GM12875 (cell line): Measurements from ENCODE around the gene VSIG10.

Experiments
- H3K4me3 ChIP-seq: one replicate; pipeline ENCODE4 v1.5.1; 2011; ENCODE audit warnings: low read depth, low read length, control low read depth
- TF ChIP-seq, protein P1 (sequence below): IDR thresholded peaks from 2 replicates; pipeline ENCODE4 v1.5.1; 2011; ENCODE audit warnings: low read depth, mild to moderate bottlenecking, control low read depth, inconsistent platforms, low read length, moderate library complexity, borderline replicate concordance; ENCODE audit not compliant: insufficient read depth

Gene VSIG10

DNA sequence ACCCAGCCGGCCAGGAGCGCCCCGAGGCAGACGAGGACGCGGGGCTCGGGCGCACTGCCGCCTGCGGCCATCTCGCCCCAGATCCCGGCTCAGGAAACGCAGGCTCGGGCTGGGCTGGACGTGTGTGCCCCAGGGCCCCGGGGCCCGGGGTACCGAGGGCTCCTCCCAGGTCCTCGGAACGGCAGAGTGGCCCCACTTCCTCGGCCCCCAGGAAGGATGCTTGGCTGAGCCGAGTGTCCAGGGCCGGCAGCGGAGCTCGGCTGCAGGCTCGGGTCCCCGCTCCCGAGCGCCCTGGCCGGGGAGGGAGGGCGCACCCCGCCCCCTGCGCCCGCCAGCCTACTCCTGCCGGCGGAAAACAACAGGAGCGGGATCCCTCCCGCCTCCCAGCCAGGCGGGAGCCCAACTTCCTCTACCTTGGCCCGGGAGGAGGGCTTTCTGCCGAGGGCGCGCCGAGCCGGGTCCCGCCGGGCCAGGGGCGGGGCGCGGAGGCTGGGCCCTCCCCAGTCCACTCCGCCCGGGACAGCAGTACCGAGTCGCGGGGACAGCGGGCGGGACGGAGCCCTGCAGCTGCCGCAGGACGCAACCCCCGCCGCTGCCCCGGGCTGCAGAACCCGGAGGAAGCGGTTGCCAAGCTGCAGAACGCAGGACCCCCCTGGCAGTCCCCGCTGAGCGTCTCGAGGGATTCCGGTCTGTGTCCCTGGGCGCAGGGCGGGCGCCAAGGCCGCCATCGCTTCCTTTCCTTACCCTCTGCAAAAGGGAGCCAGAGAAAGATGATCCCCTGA is at the start of gene VSIG10:
TSS of gene VSIG10 (minus strand) at position 411 of the 782 bp plus-strand sequence. CDS start at position 71, 340 bp downstream.
- peak within 1 kb of the TSS; percentile 53 for H3K4me3 ChIP-seq
- TF ChIP-seq, protein P1, sequence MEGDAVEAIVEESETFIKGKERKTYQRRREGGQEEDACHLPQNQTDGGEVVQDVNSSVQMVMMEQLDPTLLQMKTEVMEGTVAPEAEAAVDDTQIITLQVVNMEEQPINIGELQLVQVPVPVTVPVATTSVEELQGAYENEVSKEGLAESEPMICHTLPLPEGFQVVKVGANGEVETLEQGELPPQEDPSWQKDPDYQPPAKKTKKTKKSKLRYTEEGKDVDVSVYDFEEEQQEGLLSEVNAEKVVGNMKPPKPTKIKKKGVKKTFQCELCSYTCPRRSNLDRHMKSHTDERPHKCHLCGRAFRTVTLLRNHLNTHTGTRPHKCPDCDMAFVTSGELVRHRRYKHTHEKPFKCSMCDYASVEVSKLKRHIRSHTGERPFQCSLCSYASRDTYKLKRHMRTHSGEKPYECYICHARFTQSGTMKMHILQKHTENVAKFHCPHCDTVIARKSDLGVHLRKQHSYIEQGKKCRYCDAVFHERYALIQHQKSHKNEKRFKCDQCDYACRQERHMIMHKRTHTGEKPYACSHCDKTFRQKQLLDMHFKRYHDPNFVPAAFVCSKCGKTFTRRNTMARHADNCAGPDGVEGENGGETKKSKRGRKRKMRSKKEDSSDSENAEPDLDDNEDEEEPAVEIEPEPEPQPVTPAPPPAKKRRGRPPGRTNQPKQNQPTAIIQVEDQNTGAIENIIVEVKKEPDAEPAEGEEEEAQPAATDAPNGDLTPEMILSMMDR, result no peak

- H3K4me3 ChIP-seq, result no peak overlapping the region
- TF ChIP-seq, protein P1, result no peak
Observed at GRCh38 chr12:118151755-118152154, 47.9 kb upstream of the VSIG10 start.

DNA sequence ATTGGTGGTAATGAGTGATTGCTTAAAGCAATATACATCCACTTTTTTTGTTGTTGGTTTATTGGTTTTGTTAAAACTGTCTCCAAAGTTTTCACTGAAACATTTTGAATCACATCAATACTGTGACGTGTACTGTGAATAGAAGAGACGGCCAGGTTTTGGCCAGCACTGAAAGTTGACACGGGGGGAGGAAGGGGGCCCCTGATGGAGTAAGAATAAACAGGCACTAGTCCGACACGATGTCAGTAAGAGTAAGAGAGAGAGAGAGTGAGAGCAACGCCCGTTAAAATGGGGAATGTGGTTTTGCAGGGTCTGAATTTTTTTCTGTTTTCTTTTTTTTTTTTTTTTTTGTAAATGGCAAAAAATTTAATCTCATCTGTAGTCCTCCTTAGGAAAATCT is 46.8 kb upstream of the VSIG10 start:
- H3K4me3 ChIP-seq, result no peak overlapping the region
- TF ChIP-seq, protein P1, result no peak

- no peak overlapping the region for H3K4me3 ChIP-seq
- TF ChIP-seq, protein P1, result no peak
Observed at GRCh38 chr12:118148287-118148686, 44.5 kb upstream of the VSIG10 start.

GRCh38 chr12:118145798-118146156 is 42.0 kb upstream of the VSIG10 start:
- H3K4me3 ChIP-seq, result no peak overlapping the region
- TF ChIP-seq, protein P1, result no peak

DNA sequence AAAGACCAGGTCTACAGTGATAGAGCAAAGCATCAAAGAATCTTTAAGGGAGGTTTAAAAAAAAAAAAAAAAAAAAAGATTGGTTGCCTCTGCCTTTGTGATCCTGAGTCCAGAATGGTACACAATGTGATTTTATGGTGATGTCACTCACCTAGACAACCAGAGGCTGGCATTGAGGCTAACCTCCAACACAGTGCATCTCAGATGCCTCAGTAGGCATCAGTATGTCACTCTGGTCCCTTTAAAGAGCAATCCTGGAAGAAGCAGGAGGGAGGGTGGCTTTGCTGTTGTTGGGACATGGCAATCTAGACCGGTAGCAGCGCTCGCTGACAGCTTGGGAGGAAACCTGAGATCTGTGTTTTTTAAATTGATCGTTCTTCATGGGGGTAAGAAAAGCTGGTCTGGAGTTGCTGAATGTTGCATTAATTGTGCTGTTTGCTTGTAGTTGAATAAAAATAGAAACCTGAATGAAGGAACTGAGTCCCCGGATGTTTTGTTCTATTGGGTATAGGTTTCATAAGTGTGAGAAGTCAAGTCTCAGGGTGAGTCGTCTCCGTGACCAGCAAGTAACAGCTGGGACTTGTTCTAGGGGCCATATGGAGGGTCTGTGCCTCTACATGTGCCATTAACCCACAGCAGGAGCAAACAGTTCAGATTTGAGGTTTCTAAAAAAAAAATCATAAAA is 41.4 kb upstream of the VSIG10 start:
- H3K4me3 ChIP-seq, result no peak overlapping the region
- TF ChIP-seq, protein P1, result no peak

DNA sequence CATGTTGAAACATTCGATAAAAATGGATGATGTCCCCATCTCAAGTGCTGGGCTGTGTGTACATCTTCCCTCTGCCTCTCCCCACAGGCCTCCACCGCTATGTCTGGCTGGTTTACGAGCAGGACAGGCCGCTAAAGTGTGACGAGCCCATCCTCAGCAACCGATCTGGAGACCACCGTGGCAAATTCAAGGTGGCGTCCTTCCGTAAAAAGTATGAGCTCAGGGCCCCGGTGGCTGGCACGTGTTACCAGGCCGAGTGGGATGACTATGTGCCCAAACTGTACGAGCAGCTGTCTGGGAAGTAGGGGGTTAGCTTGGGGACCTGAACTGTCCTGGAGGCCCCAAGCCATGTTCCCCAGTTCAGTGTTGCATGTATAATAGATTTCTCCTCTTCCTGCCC is 40.7 kb upstream of the VSIG10 start:
- H3K4me3 ChIP-seq, result no peak overlapping the region
- TF ChIP-seq, protein P1, result no peak
